Calu3 (cell line): ENCODE data around the gene MAP3K13. TPM values are rescaled to one million over a fixed set of nuclear protein-coding genes. Genes with fewer than 3 reads are reported as not detected.
"Not testable (repeated sequence)": the region's sequence is repeated elsewhere in the genome, so short reads cannot be mapped to it uniquely, and the experiment has no call there.

Experiments used
- BruUV-seq: library from RNA; stranded (reverse); fragments of 400-500 nt; replicated peaks from 2 replicates; lab custom pipeline; 2021; lab: Mats Ljungman, UMichigan
- CTCF ChIA-PET: fragments of 300-600 bp; sonication (Branson Sonifier 250); formaldehyde crosslinking; loops from one replicate; lab custom pipeline; 2022; ENCODE audit warnings: antibody characterized with exemption; lab: Charles Lee
- DNase-seq: peaks from one replicate; pipeline ENCODE4 v3.0.0; 2022
- H3K27ac Mint-ChIP-seq: one replicate; pipeline ENCODE4 v1.8.0; 2022; ENCODE audit warnings: mixed read lengths; ENCODE audit not compliant: unreplicated experiment
- H3K27me3 Mint-ChIP-seq: one replicate; pipeline ENCODE4 v1.8.0; 2022; ENCODE audit warnings: mixed read lengths; ENCODE audit not compliant: unreplicated experiment
- H3K36me3 Mint-ChIP-seq: one replicate; pipeline ENCODE4 v1.8.0; 2022; ENCODE audit warnings: mild to moderate bottlenecking, moderate library complexity, mixed read lengths; ENCODE audit not compliant: insufficient read depth, unreplicated experiment
- H3K4me1 Mint-ChIP-seq: one replicate; pipeline ENCODE4 v1.8.0; 2022; ENCODE audit warnings: mild to moderate bottlenecking, low read depth, mixed read lengths; ENCODE audit not compliant: unreplicated experiment
- H3K4me3 Mint-ChIP-seq: one replicate; pipeline ENCODE4 v1.8.0; 2022; ENCODE audit warnings: mild to moderate bottlenecking, low read depth, moderate library complexity, mixed read lengths; ENCODE audit not compliant: unreplicated experiment
- H3K9me3 Mint-ChIP-seq: one replicate; pipeline ENCODE4 v1.8.0; 2022; ENCODE audit warnings: low read depth, mixed read lengths; ENCODE audit not compliant: unreplicated experiment
- CTCF ChIP-seq: fragments of 200-600 bp; IDR thresholded peaks from one replicate; pipeline ENCODE4 v1.8.0; 2022; ENCODE audit warnings: antibody characterized with exemption; ENCODE audit not compliant: unreplicated experiment
- intact Hi-C: fragments of 100-400 bp; cut with micrococcal nuclease; formaldehyde crosslinking; loops from one replicate; pipeline ENCODE4 v1.10.0; 2022; ENCODE audit not compliant: unreplicated experiment
- total RNA-seq: library from RNA; stranded (reverse); gene quantifications from 2 replicates; pipeline ENCODE4 v1.2.3, GENCODE V29; 2022

The MAP3K13 gene
- total RNA-seq, 1 experiment from 2014 or later: 102 TPM

GRCh38 chr3:185465471-185465870 lies 102.5 kb downstream of the MAP3K13 start:
- H3K27me3 Mint-ChIP-seq: no peaks in the 10 kb centered on the region
- no peak for TF ChIP-seq CTCF

GRCh38 chr3:185466123-185466522 lies 103.2 kb downstream of the MAP3K13 start:
- H3K9me3 Mint-ChIP-seq, intact Hi-C loops, H3K27ac Mint-ChIP-seq, DNase-seq, H3K27me3 Mint-ChIP-seq, BruUV-seq, H3K4me1 Mint-ChIP-seq, H3K4me3 Mint-ChIP-seq: not testable (repeated sequence)
- CTCF ChIA-PET: interaction anchor here (1.2 kb wide), 1 partner anchor 43 kb away, joined by 3 read pairs; no protein-coding TSS in a partner anchor
- peaks cover 37% of the 10 kb centered on the region for H3K36me3 Mint-ChIP-seq

More at GRCh38 chr3:185465471-185465870, 102.5 kb downstream of the MAP3K13 start:
- no peaks in the 10 kb centered on the region for H3K4me1 Mint-ChIP-seq
- H3K4me3 Mint-ChIP-seq: no peak overlapping the region
- peaks cover 37% of the 10 kb centered on the region for H3K36me3 Mint-ChIP-seq
- no peak for DNase-seq
- no peak overlapping the region for H3K27ac Mint-ChIP-seq
- intact Hi-C loops: no loop called here
- no TSS peak for BruUV-seq
- CTCF ChIA-PET: no interaction called here
- H3K9me3 Mint-ChIP-seq: no peaks in the 10 kb centered on the region

- H3K36me3 Mint-ChIP-seq: peaks cover 51% of the 10 kb centered on the region
- no peak for TF ChIP-seq CTCF
- H3K9me3 Mint-ChIP-seq: no peaks in the 10 kb centered on the region
- no peak for DNase-seq
- intact Hi-C loops: no loop called here
- H3K4me3 Mint-ChIP-seq: no peak overlapping the region
- no peaks in the 10 kb centered on the region for H3K4me1 Mint-ChIP-seq
- BruUV-seq: no TSS peak
- no peaks in the 10 kb centered on the region for H3K27me3 Mint-ChIP-seq
- no peak overlapping the region for H3K27ac Mint-ChIP-seq
- CTCF ChIA-PET: no interaction called here
Measured at GRCh38 chr3:185469542-185469941, 106.6 kb downstream of the MAP3K13 start.

GRCh38 chr3:185470323-185470722 lies 107.4 kb downstream of the MAP3K13 start:
- H3K4me1 Mint-ChIP-seq: no peaks in the 10 kb centered on the region
- H3K36me3 Mint-ChIP-seq: peaks cover 59% of the 10 kb centered on the region
- no TSS peak for BruUV-seq
- H3K27ac Mint-ChIP-seq: no peak overlapping the region
- H3K9me3 Mint-ChIP-seq: no peaks in the 10 kb centered on the region
- DNase-seq: no peak
- CTCF ChIA-PET: interaction anchor here (0.5 kb wide), 1 partner anchor 1205 kb away, joined by 5 read pairs; no protein-coding TSS in a partner anchor
- H3K27me3 Mint-ChIP-seq: no peaks in the 10 kb centered on the region
- TF ChIP-seq CTCF: no peak
- H3K4me3 Mint-ChIP-seq: no peak overlapping the region
- intact Hi-C loops: no loop called here

- H3K27ac Mint-ChIP-seq: no peak overlapping the region
- intact Hi-C loops: no loop called here
- no peaks in the 10 kb centered on the region for H3K9me3 Mint-ChIP-seq
- no peaks in the 10 kb centered on the region for H3K27me3 Mint-ChIP-seq
- H3K36me3 Mint-ChIP-seq: peaks cover 56% of the 10 kb centered on the region
- CTCF ChIA-PET: no interaction called here
- BruUV-seq: no TSS peak
- no peak for DNase-seq
- H3K4me3 Mint-ChIP-seq: no peak overlapping the region
- H3K4me1 Mint-ChIP-seq: no peaks in the 10 kb centered on the region
- no peak for TF ChIP-seq CTCF
Measured at GRCh38 chr3:185473290-185473815, 110.4 kb downstream of the MAP3K13 start.

- H3K9me3 Mint-ChIP-seq, DNase-seq, H3K27me3 Mint-ChIP-seq, H3K4me1 Mint-ChIP-seq, H3K27ac Mint-ChIP-seq, H3K4me3 Mint-ChIP-seq, intact Hi-C loops, BruUV-seq: not testable (repeated sequence)
- CTCF ChIA-PET: interaction anchor here (0.7 kb wide), 2 partner anchors 22 to 51 kb away, joined by 4 to 5 read pairs; no protein-coding TSS in a partner anchor
- H3K36me3 Mint-ChIP-seq: peaks cover 69% of the 10 kb centered on the region
Measured at GRCh38 chr3:185474922-185475321, 112.0 kb downstream of the MAP3K13 start.
